ENCODE measurements around the gene CNST. TPM values are rescaled to one million over a fixed set of nuclear protein-coding genes. Genes with fewer than 3 reads are reported as not detected.

Gene CNST
- total RNA-seq, 3 donors from 2014 or later (not counting 1 experiment from before 2014, with no cell fraction given) = 48.2 to 56.1 (median 49.7) TPM

GRCh38 chr1:246607462-246607861 lies 41.2 kb downstream of the CNST start:
- H3K4me1 Mint-ChIP-seq = peaks cover 45 to 51% of the 10 kb centered on the region in 2 donors
- DNase-seq (no peak), ATAC-seq (no peak)
- no peaks in the 10 kb centered on the region for H3K9me3 Mint-ChIP-seq
- no peak for TF ChIP-seq CTCF (IDR thresholded peaks at IDR 0.05)
- WGBS (ENCODE audit: insufficient coverage) = 92% methylated on average over 19 of the region's 19 CpGs
- no peaks in the 10 kb centered on the region for H3K36me3 Mint-ChIP-seq
- Histone ChIP-seq H3K4me1 (ENCODE audit: control insufficient read depth, insufficient read depth, low read length) (peaks cover 12% of the 10 kb centered on the region), H3K4me3 (ENCODE audit: low read length) (no peak overlapping the region), H3K9me3 (ENCODE audit: control insufficient read depth, insufficient read depth, low read length) (no peaks in the 10 kb centered on the region), H3K36me3 (ENCODE audit: control insufficient read depth, insufficient read depth, low read length) (no peaks in the 10 kb centered on the region), H3K27ac (ENCODE audit: low read length) (no peak overlapping the region), H3K27me3 (ENCODE audit: control insufficient read depth, insufficient read depth, low read length) (no peaks in the 10 kb centered on the region)
- H3K4me3 Mint-ChIP-seq = no peak overlapping the region
- intact Hi-C loops (cut with micrococcal nuclease) = no loop called here
- H3K27ac Mint-ChIP-seq = no peak overlapping the region
- no peaks in the 10 kb centered on the region for H3K27me3 Mint-ChIP-seq (ENCODE audit: low read depth in 2 of 2)

GRCh38 chr1:246608616-246609376 lies 42.5 kb downstream of the CNST start:
- no peak for TF ChIP-seq CTCF (IDR thresholded peaks at IDR 0.05)
- DNase-seq = no peak
- Histone ChIP-seq H3K27ac (ENCODE audit: low read length) (no peak overlapping the region), H3K9me3 (ENCODE audit: control insufficient read depth, insufficient read depth, low read length) (no peaks in the 10 kb centered on the region), H3K27me3 (ENCODE audit: control insufficient read depth, insufficient read depth, low read length) (no peaks in the 10 kb centered on the region), H3K4me1 (ENCODE audit: control insufficient read depth, insufficient read depth, low read length) (peaks cover 7% of the 10 kb centered on the region), H3K36me3 (ENCODE audit: control insufficient read depth, insufficient read depth, low read length) (no peaks in the 10 kb centered on the region), H3K4me3 (ENCODE audit: low read length) (no peak overlapping the region)
- no peak overlapping the region for H3K4me3 Mint-ChIP-seq
- H3K4me1 Mint-ChIP-seq = peaks cover 33 to 54% of the 10 kb centered on the region in 2 donors
- WGBS (ENCODE audit: insufficient coverage) = 75% methylated on average over 16 of the region's 18 CpGs
- intact Hi-C loops (cut with micrococcal nuclease) = no loop called here
- H3K27ac Mint-ChIP-seq = peak overlapping the region; percentile 23 to 51
- no peaks in the 10 kb centered on the region for H3K9me3 Mint-ChIP-seq
- no peaks in the 10 kb centered on the region for H3K27me3 Mint-ChIP-seq (ENCODE audit: low read depth in 2 of 2)
- H3K36me3 Mint-ChIP-seq = no peaks in the 10 kb centered on the region
- ATAC-seq = peak; percentile 49 to 66 (median 63)

GRCh38 chr1:246609632-246610031 lies 43.4 kb downstream of the CNST start:
- H3K4me1 Mint-ChIP-seq = peaks cover 32 to 47% of the 10 kb centered on the region in 2 donors
- TF ChIP-seq CTCF (IDR thresholded peaks at IDR 0.05) = no peak
- H3K4me3 ChIP-seq (ENCODE audit: low read length) = no peak overlapping the region

More at GRCh38 chr1:246609632-246610031, 43.4 kb downstream of the CNST start:
- Histone ChIP-seq H3K9me3 (ENCODE audit: control insufficient read depth, insufficient read depth, low read length) (no peaks in the 10 kb centered on the region), H3K4me1 (ENCODE audit: control insufficient read depth, insufficient read depth, low read length) (peaks cover 4% of the 10 kb centered on the region), H3K27me3 (ENCODE audit: control insufficient read depth, insufficient read depth, low read length) (no peaks in the 10 kb centered on the region), H3K36me3 (ENCODE audit: control insufficient read depth, insufficient read depth, low read length) (no peaks in the 10 kb centered on the region), H3K27ac (ENCODE audit: low read length) (no peak overlapping the region)
- WGBS (ENCODE audit: insufficient coverage) = 79% methylated on average over 4 of the region's 4 CpGs
- H3K4me3 Mint-ChIP-seq = no peak overlapping the region
- DNase-seq (no peak), ATAC-seq (no peak)
- intact Hi-C loops (cut with micrococcal nuclease) = no loop called here
- H3K36me3 Mint-ChIP-seq = no peaks in the 10 kb centered on the region
- H3K9me3 Mint-ChIP-seq = no peaks in the 10 kb centered on the region
- H3K27me3 Mint-ChIP-seq (ENCODE audit: low read depth in 2 of 2) = no peaks in the 10 kb centered on the region
- no peak overlapping the region for H3K27ac Mint-ChIP-seq
